Astrocyte of the cerebellum (primary cell): Measurements from ENCODE around the gene WDR47.

Source experiments
- DNase-seq: peaks from one replicate; pipeline ENCODE4 v3.0.0-alpha.2; 2011; ENCODE audit warnings: low read depth
- H3K4me3 ChIP-seq: 2 replicates; pipeline ENCODE4 v1.5.1; 2011; ENCODE audit warnings: mild to moderate bottlenecking, low read depth, low read length, moderate library complexity
- CTCF ChIP-seq: IDR thresholded peaks from 2 replicates; pipeline ENCODE4 v1.5.1; 2012; ENCODE audit warnings: low read length, low read depth, moderate library complexity, mild to moderate bottlenecking; ENCODE audit errors: missing control alignments
- in situ Hi-C: cut with HindIII; loops from 2 replicates; pipeline ENCODE4 v1.10.0; 2017; ENCODE audit warnings: low sequenced_read_pairs

WDR47 gene

GRCh38 chr1:109050228-109050995 is 8.5 kb upstream of the WDR47 start:
- no peak for DNase-seq
- no peak overlapping the region for H3K4me3 ChIP-seq
- TF ChIP-seq CTCF = no peak
- in situ Hi-C loops = no loop called here

- no peak for TF ChIP-seq CTCF
- DNase-seq = no peak
- in situ Hi-C loops = no loop called here
- H3K4me3 ChIP-seq = no peak overlapping the region
Measured at GRCh38 chr1:109048335-109048734, 6.4 kb upstream of the WDR47 start.

GRCh38 chr1:109047339-109047738 is 5.4 kb upstream of the WDR47 start:
- DNase-seq = no peak
- TF ChIP-seq CTCF = no peak
- H3K4me3 ChIP-seq = no peak overlapping the region
- in situ Hi-C loops = no loop called here

GRCh38 chr1:109046671-109047070 is 4.8 kb upstream of the WDR47 start:
- H3K4me3 ChIP-seq = no peak overlapping the region
- no peak for TF ChIP-seq CTCF
- in situ Hi-C loops = no loop called here
- no peak for DNase-seq

- no peak for DNase-seq
- in situ Hi-C loops = no loop called here
- no peak for TF ChIP-seq CTCF
Measured at GRCh38 chr1:109045595-109045994, 3.7 kb upstream of the WDR47 start.

GRCh38 chr1:109040989-109041620 is 797 bp downstream of the WDR47 start:
- in situ Hi-C loops = no loop called here
- H3K4me3 ChIP-seq = peak overlapping the region; percentile 94
- no peak for TF ChIP-seq CTCF
- no peak for DNase-seq

More at GRCh38 chr1:109045595-109045994, 3.7 kb upstream of the WDR47 start:
- H3K4me3 ChIP-seq = no peak overlapping the region
